SK-N-SH treated with all-trans-retinoic acid at 6 μM for 48 hours (cell line): Measurements from ENCODE around the gene CDH1.
"Not testable (repeated sequence)": the region's sequence is repeated elsewhere in the genome, so short reads cannot be mapped to it uniquely, and the experiment has no call there.

Experiments used
- CREB5 ChIP-seq: fragments of 250-450 bp; sonication (Bioruptor Pico); IDR thresholded peaks from 2 replicates; pipeline ENCODE4 v1.5.1; 2020; ENCODE audit warnings: low read depth, mild to moderate bottlenecking, moderate library complexity
- ESRRG ChIP-seq: fragments of 250-450 bp; sonication (Bioruptor Pico); IDR thresholded peaks from 2 replicates; pipeline ENCODE4 v1.6.1; 2021; ENCODE audit warnings: mild to moderate bottlenecking
- ISL1 ChIP-seq: fragments of 250-450 bp; sonication (Bioruptor Pico); IDR thresholded peaks from 2 replicates; pipeline ENCODE4 v2.1.2; 2022; ENCODE audit warnings: mild to moderate bottlenecking, moderate library complexity
- PATZ1 ChIP-seq: fragments of 250-450 bp; sonication (Bioruptor Pico); IDR thresholded peaks from 2 replicates; pipeline ENCODE4 v1.8.0; 2020; ENCODE audit warnings: mild to moderate bottlenecking, moderate library complexity, borderline replicate concordance
- POU6F1 ChIP-seq: fragments of 250-450 bp; sonication (Bioruptor Pico); IDR thresholded peaks from 2 replicates; pipeline ENCODE4 v1.8.0; 2021; ENCODE audit warnings: low read depth, mild to moderate bottlenecking, moderate library complexity, borderline replicate concordance
- RARB ChIP-seq: fragments of 250-450 bp; sonication (Bioruptor Pico); IDR thresholded peaks from 2 replicates; pipeline ENCODE4 v1.8.0; 2021; ENCODE audit warnings: mild to moderate bottlenecking, moderate library complexity
- SNAI2 ChIP-seq: fragments of 250-450 bp; sonication (Bioruptor Pico); IDR thresholded peaks from 2 replicates; pipeline ENCODE4 v1.5.0; 2020; ENCODE audit warnings: mild to moderate bottlenecking, moderate library complexity
- TOX ChIP-seq: fragments of 250-450 bp; sonication (Bioruptor Pico); IDR thresholded peaks from 2 replicates; pipeline ENCODE4 v1.8.0; 2021; ENCODE audit warnings: mild to moderate bottlenecking, moderate library complexity, borderline replicate concordance
- ZC3H10 ChIP-seq: fragments of 250-450 bp; sonication (Bioruptor Pico); IDR thresholded peaks from 2 replicates; pipeline ENCODE4 v1.5.1; 2021; ENCODE audit warnings: mild to moderate bottlenecking, moderate library complexity
- ZFP3 ChIP-seq: fragments of 250-450 bp; sonication (Bioruptor Pico); IDR thresholded peaks from 2 replicates; pipeline ENCODE4 v1.5.0; 2020; ENCODE audit warnings: mild to moderate bottlenecking, moderate library complexity
- ZFP30 ChIP-seq: fragments of 450-650 bp; formaldehyde crosslinking; IDR thresholded peaks from 2 replicates; pipeline ENCODE4 v1.5.0; 2022; ENCODE audit warnings: mild to moderate bottlenecking, moderate library complexity
- ZNF565 ChIP-seq: fragments of 450-650 bp; formaldehyde crosslinking; conservative IDR thresholded peaks from 2 replicates; pipeline ENCODE4 v1.5.0; 2020; ENCODE audit warnings: low read depth, mild to moderate bottlenecking, moderate library complexity
- ZNF70 ChIP-seq: fragments of 450-650 bp; formaldehyde crosslinking; IDR thresholded peaks from 2 replicates; pipeline ENCODE4 v1.5.0; 2020; ENCODE audit warnings: mild to moderate bottlenecking, moderate library complexity

- not testable (repeated sequence) for TF ChIP-seq SNAI2 (CRISPR knock-in tag); ZC3H10; POU6F1 (CRISPR knock-in tag); ZNF565; TOX; ESRRG (CRISPR knock-in tag); ZFP30 (CRISPR knock-in tag); ISL1 (CRISPR knock-in tag); CREB5 (CRISPR knock-in tag); PATZ1 (CRISPR knock-in tag); ZFP3 (CRISPR knock-in tag); ZNF70 (CRISPR knock-in tag); RARB (CRISPR knock-in tag)
Observed at GRCh38 chr16:68842964-68843481, 105.9 kb downstream of the CDH1 start.
